ENCODE measurements around the gene DPY19L3.
"Not testable (repeated sequence)": the region's sequence is repeated elsewhere in the genome, so short reads cannot be mapped to it uniquely, and the experiment has no call there.

Gene DPY19L3

DNA sequence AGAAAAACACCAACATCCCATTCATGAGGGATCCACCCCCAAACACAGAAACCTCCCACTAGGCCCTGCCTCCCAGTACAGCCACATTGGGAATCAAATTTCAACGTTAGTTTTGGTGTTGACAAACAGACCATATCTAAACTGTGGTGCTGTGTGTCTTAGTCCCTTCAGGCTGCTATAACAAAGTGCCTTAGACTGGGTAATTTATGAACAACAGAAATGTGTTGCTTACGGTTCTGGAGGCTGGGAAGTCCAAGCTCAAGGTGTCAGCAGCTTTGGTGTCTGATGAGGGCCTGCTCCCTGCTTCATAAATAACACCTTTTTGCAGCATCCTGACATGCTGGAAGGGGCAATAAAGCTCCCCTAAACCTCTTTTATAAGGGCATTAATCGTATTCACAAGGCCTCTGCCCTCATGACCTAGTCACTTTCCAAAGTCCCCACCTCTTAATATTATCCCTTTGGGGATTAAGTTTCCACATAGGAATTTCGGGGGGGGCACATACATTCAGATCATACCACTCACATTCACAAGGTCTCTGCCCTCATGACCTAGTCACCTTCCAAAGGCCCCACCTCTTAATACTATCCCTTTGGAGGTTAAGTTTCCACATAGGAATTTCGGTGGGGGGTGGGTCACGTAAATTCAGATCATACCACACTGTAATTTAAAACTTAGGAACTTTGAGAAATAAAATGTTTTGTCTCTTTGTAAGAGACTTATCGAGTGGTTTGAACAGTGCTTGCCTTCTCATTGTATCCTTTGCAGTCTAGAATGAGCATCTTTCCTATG lies 32.6 kb upstream of the DPY19L3 start:
- TF ChIP-seq, protein P1, sequence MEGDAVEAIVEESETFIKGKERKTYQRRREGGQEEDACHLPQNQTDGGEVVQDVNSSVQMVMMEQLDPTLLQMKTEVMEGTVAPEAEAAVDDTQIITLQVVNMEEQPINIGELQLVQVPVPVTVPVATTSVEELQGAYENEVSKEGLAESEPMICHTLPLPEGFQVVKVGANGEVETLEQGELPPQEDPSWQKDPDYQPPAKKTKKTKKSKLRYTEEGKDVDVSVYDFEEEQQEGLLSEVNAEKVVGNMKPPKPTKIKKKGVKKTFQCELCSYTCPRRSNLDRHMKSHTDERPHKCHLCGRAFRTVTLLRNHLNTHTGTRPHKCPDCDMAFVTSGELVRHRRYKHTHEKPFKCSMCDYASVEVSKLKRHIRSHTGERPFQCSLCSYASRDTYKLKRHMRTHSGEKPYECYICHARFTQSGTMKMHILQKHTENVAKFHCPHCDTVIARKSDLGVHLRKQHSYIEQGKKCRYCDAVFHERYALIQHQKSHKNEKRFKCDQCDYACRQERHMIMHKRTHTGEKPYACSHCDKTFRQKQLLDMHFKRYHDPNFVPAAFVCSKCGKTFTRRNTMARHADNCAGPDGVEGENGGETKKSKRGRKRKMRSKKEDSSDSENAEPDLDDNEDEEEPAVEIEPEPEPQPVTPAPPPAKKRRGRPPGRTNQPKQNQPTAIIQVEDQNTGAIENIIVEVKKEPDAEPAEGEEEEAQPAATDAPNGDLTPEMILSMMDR (IDR thresholded peaks at IDR 0.05; ENCODE audit: low read length, missing control alignments), result no peak
- peak; percentile 33 for DNase-seq (ENCODE audit: low read depth)
- H3K4me3 ChIP-seq (replicated peaks; ENCODE audit: low read depth, low read length), result peak overlapping the region; percentile 39

DNA sequence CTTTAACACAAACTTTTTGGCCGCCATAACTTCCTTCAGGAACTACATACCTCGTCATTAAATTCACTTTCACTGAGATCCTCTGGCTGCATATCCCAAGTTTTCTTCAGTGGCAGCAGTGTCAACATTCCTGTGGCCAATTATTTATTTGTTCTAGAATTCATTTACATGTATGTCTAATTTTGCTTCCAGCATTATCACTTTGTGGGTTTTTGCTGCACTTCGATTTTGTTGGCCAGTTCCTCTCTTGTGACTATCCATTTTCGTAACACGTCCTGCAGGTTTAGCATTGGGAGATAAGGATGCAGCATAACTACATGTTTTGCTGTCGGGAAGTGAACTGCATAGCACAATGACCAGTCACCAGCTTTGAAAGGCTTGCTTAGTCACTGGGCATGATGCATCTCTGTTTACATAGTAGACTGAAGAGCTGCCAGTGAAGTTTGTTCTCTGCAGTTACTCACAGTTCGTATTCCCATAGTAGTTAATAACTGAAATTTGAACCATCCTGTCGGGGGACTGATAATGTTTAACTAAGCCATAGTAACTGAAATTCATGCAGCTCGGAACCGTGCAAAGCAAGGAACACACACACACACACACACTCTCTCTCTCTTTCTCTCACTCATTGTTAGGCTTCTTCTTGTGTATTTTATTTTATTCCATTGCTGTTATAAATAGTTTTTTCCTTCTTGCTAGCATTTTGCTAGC lies 31.8 kb upstream of the DPY19L3 start:
- TF ChIP-seq, protein P1 (IDR thresholded peaks at IDR 0.05; ENCODE audit: low read length, missing control alignments), result no peak
- DNase-seq (ENCODE audit: low read depth), result peak; percentile 99

GRCh38 chr19:32374362-32374761 lies 31.2 kb upstream of the DPY19L3 start:
- DNase-seq (ENCODE audit: low read depth); H3K4me3 ChIP-seq (replicated peaks; ENCODE audit: low read depth, low read length): not testable (repeated sequence)

More for the DNA sequence above, 31.8 kb upstream of the DPY19L3 start:
- H3K4me3 ChIP-seq (replicated peaks; ENCODE audit: low read depth, low read length), result peak overlapping the region; percentile 39

DNA sequence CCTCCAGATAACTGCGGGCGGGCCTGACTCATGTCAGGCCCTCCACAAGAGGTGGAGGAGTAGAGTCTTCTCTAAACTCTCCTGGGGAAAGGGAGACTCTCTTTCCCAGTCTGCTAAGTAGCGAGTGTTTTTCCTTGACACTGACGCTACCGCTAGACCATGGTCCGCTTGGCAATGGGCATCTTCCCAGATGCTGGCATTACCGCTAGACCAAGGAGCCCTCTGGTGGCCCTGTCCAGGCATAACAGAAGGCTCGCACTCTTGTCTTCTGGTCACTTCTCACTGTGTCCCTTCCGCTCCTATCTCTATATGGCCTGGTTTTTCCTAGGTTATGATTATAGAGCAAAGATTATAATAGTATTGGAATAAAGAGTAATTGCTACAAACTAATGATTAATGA lies 28.5 kb upstream of the DPY19L3 start:
- not testable (repeated sequence) for H3K4me3 ChIP-seq (replicated peaks; ENCODE audit: low read depth, low read length); DNase-seq (ENCODE audit: low read depth)
- TF ChIP-seq, protein P1 (IDR thresholded peaks at IDR 0.05; ENCODE audit: low read length, missing control alignments), result peak; percentile 30

DNA sequence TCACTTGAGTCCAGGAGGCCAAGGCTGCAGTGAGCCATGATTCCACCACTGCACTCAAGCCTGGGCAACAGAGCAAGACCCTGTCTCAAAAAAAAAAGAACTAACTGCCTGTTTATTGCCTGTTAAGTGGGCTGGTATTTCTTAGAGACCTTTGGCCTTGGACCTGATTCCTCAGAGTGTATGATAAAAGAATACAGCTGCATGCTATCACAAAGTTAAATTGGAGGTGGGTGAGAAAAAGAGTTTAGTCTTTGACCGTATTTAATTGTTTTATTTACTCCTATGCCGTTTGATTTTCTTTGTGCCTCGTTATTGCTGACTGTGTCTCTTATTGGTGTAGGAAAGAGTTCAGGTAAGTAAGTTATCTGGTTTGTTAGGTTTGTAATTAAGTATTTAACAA lies 25.3 kb upstream of the DPY19L3 start:
- DNase-seq (ENCODE audit: low read depth), result no peak
- H3K4me3 ChIP-seq (replicated peaks; ENCODE audit: low read depth, low read length), result no peak overlapping the region
- TF ChIP-seq, protein P1 (IDR thresholded peaks at IDR 0.05; ENCODE audit: low read length, missing control alignments), result no peak

DNA sequence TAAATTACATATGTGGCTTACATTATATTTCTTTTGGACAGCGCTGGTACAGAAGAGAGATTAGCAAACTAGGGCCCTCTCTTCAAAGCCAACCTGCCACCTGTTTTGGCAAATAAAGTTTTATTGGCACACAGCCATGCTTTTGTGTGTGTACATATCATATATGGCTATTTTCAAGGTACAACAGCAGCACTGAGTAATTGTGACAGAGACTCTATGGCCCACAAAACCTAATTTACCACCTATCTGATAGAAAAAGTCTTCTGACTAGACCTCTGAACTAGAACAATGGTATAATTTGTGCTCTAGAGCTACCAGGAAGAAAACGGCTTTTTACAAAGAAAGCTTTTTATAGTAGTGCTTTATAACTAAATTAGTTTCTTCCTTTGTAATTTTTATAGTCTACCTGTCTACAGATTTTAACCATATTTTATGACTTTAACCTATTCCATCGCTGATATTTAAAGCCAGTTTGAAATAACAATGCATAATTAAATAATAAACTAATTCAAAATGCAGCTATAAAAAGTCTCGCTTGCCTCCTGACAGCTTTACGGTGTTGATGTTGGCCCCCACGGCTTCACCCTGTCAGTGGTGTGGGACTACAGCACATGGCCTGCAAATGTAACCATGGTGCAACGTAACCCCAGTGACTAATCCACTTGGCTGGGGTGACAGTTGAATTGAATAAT lies 17.7 kb upstream of the DPY19L3 start:
- TF ChIP-seq, protein P1 (IDR thresholded peaks at IDR 0.05; ENCODE audit: low read length, missing control alignments), result no peak
- H3K4me3 ChIP-seq (replicated peaks; ENCODE audit: low read depth, low read length), result no peak overlapping the region
- DNase-seq (ENCODE audit: low read depth), result no peak

DNA sequence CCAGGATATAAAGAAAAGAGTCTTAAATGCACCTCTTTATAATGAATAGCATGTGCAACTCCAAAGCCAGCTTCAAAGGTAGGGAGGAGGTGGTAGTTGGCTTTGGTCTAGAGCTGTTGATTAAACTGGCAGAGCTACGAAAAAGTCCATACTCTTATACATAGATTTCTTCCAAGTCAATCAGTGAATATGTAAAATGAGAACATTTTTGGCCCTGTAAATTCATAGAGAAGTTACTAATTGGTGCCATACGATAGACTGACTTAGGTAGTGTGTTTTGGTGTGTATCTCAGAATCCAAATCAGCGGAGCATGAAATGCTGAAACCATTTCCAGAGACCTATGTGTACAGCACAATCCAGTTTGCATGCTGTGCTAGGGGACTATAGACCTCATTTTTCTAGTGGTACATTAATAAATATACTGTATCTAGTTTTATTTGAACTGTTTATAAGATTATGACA lies 17.1 kb upstream of the DPY19L3 start:
- H3K4me3 ChIP-seq (replicated peaks; ENCODE audit: low read depth, low read length), result no peak overlapping the region
- no peak for DNase-seq (ENCODE audit: low read depth)
- TF ChIP-seq, protein P1 (IDR thresholded peaks at IDR 0.05; ENCODE audit: low read length, missing control alignments), result no peak

Data from fibroblast of pulmonary artery (primary cell).